ENCODE results near the gene COPS4. TPM values are rescaled to one million over a fixed set of nuclear protein-coding genes. Genes with fewer than 3 reads are reported as not detected.

Gene COPS4
- 64.7 and 73.0 TPM in 2 replicates for total RNA-seq

DNA sequence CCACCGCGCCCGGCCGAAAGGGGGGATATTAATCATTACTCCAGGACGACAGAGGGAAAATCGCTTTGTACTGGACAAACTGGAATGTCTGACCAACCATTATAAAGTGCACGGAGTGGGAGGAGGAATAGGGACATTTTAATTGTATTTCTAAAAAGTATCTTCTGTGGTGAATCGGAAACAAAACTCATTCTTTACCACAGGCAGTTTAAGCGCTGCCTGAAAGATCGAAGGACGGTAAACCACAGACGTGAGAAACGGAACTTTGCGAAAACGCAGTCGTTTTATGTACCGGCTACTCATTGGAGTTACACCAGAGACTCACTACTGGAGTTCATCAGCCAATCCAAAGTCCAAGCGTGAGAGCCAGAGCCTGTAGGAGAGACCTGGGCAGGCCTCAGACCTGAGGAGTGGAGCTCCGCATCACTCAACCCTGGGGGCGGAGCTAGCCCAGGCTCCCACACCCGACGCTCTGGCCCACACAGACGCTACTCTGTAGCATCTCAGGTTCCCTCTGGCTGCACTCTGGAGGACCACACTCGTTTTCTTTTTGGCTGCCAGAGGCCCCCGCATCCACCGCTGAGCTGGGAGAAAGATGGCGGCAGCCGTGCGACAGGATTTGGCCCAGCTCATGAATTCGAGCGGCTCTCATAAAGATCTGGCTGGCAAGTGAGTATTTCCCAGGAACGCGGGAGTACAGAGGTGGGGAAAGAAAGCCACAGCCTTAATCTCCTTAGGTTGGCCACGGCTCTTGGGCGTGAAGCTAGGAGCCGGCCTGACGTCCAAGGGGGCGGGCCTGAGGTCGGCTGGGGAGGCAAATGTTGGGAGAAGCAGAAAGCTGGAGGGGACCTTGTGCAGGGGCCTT is at the start of gene COPS4:
TSS of gene COPS4 (plus strand) at position 554 of the 865 bp plus-strand sequence. CDS start at position 596, 42 bp downstream.

GRCh38 chr4:83010522-83011318 is 24.3 kb upstream of the COPS4 start, which contains the start of gene LIN54:
TSS of gene LIN54 (minus strand) at chr4:83010823. CDS start at chr4:82984844, 25,979 bp downstream.

GRCh38 chr4:83114576-83114975 is 79.6 kb downstream of the COPS4 start, which contains the start of gene PLAC8:
TSS of gene PLAC8 (minus strand) at chr4:83114729. CDS start at chr4:83107921, 6,808 bp downstream.

Other genes with a start within 250 kb of the COPS4 start
- gene SCD5, start 236.4 kb upstream of the COPS4 start, total RNA-seq, result 12.2 and 13.5 TPM in 2 replicates
- gene SEC31A, start 144.0 kb upstream of the COPS4 start, total RNA-seq, result 436 and 544 TPM in 2 replicates
- 5.0 and 5.1 TPM in 2 replicates for gene THAP9, start 134.4 kb upstream of the COPS4 start, total RNA-seq
- 9.8 and 11.0 TPM in 2 replicates for gene LIN54, start 24.4 kb upstream of the COPS4 start, total RNA-seq
- gene PLAC8, start 79.5 kb downstream of the COPS4 start, total RNA-seq, result not detected in 2 replicates
- 5.3 and 6.8 TPM in 2 replicates for gene COQ2, start 249.6 kb downstream of the COPS4 start, total RNA-seq

Measured in smooth muscle cell of the umbilical artery (primary cell).